ENCODE data around the gene ABCB9. TPM values are rescaled to one million over a fixed set of nuclear protein-coding genes. Genes with fewer than 3 reads are reported as not detected.
A peak's percentile ranks its signal among the peaks of the same experiment; 100 is the strongest.

The ABCB9 gene
- total RNA-seq, 1 donor from 2014 or later = 2.9 TPM

- Histone ChIP-seq H3K36me3 (no peaks in the 10 kb centered on the region), H3K4me1 (peaks cover 29% of the 10 kb centered on the region), H3K4me3 (no peak overlapping the region), H3K27me3 (ENCODE audit: low read depth) (no peaks in the 10 kb centered on the region), H3K27ac (no peak overlapping the region), H3K9me3 (no peaks in the 10 kb centered on the region)
- ATAC-seq (no peak), DNase-seq (no peak)
- intact Hi-C loops (cut with DNase I) = no loop called here
- TF ChIP-seq, protein P1, sequence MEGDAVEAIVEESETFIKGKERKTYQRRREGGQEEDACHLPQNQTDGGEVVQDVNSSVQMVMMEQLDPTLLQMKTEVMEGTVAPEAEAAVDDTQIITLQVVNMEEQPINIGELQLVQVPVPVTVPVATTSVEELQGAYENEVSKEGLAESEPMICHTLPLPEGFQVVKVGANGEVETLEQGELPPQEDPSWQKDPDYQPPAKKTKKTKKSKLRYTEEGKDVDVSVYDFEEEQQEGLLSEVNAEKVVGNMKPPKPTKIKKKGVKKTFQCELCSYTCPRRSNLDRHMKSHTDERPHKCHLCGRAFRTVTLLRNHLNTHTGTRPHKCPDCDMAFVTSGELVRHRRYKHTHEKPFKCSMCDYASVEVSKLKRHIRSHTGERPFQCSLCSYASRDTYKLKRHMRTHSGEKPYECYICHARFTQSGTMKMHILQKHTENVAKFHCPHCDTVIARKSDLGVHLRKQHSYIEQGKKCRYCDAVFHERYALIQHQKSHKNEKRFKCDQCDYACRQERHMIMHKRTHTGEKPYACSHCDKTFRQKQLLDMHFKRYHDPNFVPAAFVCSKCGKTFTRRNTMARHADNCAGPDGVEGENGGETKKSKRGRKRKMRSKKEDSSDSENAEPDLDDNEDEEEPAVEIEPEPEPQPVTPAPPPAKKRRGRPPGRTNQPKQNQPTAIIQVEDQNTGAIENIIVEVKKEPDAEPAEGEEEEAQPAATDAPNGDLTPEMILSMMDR (IDR thresholded peaks at IDR 0.05) = no peak
These were observed 1.8 kb upstream of the ABCB9 start for GRCh38 chr12:122968104-122968503.

DNA sequence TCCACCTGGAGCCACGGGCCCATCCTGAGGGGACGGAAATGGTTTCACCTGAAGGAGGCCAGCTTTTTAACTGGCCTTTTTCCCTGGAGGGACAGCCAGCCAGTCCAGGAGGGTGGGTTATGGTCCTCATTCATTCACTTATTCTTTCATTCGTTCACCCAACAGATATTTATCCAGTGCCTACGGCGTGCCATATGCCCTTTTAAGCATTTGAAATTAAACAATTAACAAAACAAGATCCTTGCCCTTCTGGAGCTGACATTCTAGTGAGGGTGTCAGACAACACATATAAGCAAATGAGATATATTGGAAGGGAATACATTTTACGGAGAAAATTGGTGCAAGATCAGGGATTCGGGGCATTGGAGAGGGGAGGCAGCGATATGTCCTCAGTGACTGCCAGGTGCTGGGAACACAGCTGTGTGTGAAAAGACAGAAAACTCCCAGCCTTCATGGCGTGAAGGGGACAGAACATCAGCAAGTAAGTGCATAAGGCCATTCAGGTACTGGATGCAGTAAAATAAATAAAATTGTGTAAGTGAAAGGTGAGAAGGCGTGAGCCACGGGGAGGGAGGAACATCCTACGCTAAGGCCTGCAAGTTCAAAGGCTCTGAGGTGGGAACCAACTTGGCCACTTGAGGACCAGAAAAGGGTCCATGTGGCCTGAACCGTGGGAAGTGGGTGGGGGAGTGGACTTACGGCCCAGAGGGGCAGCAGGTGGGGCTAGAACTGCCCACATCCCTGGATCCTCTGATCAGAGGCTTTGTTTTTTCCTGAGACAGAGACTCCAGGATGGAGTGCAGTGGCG, 684 bp upstream of the ABCB9 start:
- ATAC-seq (no peak), DNase-seq (no peak)
- no peak overlapping the region for H3K4me3 ChIP-seq
- TF ChIP-seq, protein P1 (IDR thresholded peaks at IDR 0.05) = no peak
- no peaks in the 10 kb centered on the region for H3K36me3 ChIP-seq
- intact Hi-C loops (cut with DNase I) = no loop called here
- H3K27ac ChIP-seq = peak overlapping the region; percentile 53
- H3K9me3 ChIP-seq = no peaks in the 10 kb centered on the region
- H3K27me3 ChIP-seq (ENCODE audit: low read depth) = no peaks in the 10 kb centered on the region
- peaks cover 33% of the 10 kb centered on the region for H3K4me1 ChIP-seq

DNA sequence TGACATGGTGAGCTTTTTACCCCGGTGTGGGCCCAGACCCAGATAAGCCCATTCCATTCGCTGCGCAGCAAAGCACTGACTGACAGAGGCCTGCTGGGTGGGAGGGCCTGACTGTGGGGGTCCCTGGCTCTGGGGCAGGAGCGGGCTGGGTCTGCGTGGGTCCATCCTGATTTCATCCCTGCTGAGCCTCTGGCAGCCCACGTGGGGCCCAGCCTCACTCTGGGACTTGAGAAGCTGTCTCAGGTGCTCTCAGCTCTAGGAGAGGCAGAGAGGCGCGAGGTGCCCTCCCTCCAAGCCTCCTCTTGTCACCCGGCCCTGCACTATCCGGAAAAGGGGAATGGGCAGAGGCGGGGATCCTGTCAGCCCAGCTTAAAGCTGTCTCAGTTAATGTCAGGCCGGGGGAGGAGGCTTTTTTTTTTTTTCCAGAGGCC, 927 bp downstream of the ABCB9 start:
- peaks cover 40% of the 10 kb centered on the region for H3K4me1 ChIP-seq
- peak overlapping the region; percentile 61 for H3K4me3 ChIP-seq
- ATAC-seq (no peak), DNase-seq (no peak)
- H3K36me3 ChIP-seq = no peaks in the 10 kb centered on the region
- no peaks in the 10 kb centered on the region for H3K27me3 ChIP-seq (ENCODE audit: low read depth)
- no peaks in the 10 kb centered on the region for H3K9me3 ChIP-seq
- intact Hi-C loops (cut with DNase I) = no loop called here
- no peak overlapping the region for H3K27ac ChIP-seq
- TF ChIP-seq, protein P1 (IDR thresholded peaks at IDR 0.05) = no peak

DNA sequence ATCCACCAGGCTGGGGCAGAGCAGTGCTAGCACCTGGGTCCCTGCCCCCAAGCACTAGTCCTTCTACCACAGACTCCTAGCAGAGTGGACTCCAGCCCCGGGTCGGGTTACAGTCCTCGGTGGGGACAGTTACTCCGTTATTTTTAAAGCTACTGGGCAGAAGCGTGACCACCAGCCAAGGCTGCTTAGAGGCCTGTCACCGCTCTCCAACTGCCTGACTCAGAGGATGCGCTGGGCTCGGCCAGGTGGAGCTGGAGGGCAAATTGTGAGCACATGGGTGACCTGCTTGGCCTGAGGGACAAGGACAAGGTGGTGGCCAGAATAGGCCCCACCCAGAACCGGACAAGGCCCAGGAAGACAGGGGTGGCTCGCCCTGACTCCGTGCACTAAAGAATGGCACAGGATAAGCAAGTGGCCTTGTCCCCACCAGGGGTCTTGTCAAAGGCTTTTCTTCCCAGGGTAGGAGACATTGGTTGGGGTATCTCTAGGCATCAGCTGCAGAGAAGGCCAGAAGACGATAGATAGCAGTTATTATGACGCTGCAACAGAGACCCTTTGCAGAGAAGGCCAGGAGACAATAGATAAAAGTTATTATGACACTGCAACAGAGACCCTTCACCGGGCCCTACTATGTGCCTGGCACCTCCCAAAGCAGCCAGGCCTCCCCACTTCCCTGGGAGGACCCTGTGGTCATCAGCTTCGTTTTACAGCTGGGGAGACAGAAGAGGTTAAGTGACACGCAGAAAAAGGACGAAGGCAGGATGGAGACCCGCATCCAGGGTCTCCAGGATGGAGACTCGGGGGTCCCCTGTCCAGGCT, 1.6 kb downstream of the ABCB9 start:
- ATAC-seq = no peak
- intact Hi-C loops (cut with DNase I) = no loop called here
- Histone ChIP-seq H3K27me3 (ENCODE audit: low read depth) (no peaks in the 10 kb centered on the region), H3K27ac (no peak overlapping the region), H3K4me1 (peaks cover 40% of the 10 kb centered on the region), H3K9me3 (no peaks in the 10 kb centered on the region), H3K4me3 (no peak overlapping the region), H3K36me3 (peaks cover 2% of the 10 kb centered on the region)
- no peak for DNase-seq
- TF ChIP-seq, protein P1 (IDR thresholded peaks at IDR 0.05) = no peak

DNA sequence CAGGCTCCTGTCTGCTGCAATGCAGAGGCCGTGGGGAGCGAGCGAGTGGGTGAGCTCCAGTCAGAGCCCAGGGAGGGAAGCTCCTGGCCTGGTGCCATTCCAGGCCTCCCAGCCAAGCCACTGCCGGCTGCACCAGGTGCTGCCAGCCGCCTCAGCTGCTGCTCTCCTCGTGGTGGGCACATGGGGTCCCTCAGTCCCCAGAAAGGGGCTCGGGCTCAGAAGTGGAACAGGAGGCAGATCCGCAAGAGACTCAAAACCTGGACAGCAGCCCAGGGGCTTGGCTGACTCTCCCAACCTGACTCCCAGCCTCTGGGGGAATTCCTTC, 2.4 kb downstream of the ABCB9 start:
- TF ChIP-seq, protein P1 (IDR thresholded peaks at IDR 0.05) = no peak
- Histone ChIP-seq H3K27me3 (ENCODE audit: low read depth) (no peaks in the 10 kb centered on the region), H3K4me1 (peaks cover 40% of the 10 kb centered on the region), H3K27ac (no peak overlapping the region), H3K36me3 (peaks cover 7% of the 10 kb centered on the region), H3K4me3 (no peak overlapping the region), H3K9me3 (no peaks in the 10 kb centered on the region)
- intact Hi-C loops (cut with DNase I) = no loop called here
- ATAC-seq = no peak
- no peak for DNase-seq

Data from lower lobe of right lung (tissue), 2 donors.